Measurements from ENCODE around the gene PRDM16. TPM values are rescaled to one million over a fixed set of nuclear protein-coding genes. Genes with fewer than 3 reads are reported as not detected.

The PRDM16 gene
- total and polyA plus RNA-seq, 2 of the 8 experiments (the other 6 are each of a cell fraction or from before 2014, with no cell fraction given): 0.39 to 0.43 TPM

- TF ChIP-seq CTCF (IDR thresholded peaks at IDR 0.05; ENCODE audit: control extremely low read depth in 1 of 3, insufficient read depth in 1 of 3, low read depth in 1 of 3, low read length in 3 of 3) (peak in 2 of 3 experiments; percentile 49 to 57; a peak in 3 of 4 replicates), NRF1 (IDR thresholded peaks at IDR 0.05; ENCODE audit: low read depth, low read length) (no peak), TBP (IDR thresholded peaks at IDR 0.05; ENCODE audit: low read depth, low read length) (peak; percentile 24; the same call in 1 of the 2 replicates), JUND (IDR thresholded peaks at IDR 0.05; ENCODE audit: low read length) (no peak), TCF12 (IDR thresholded peaks at IDR 0.05; ENCODE audit: low read depth, low read length) (0 out of 2 replicates have a peak, but pooled peaks have one; percentile 17), TEAD4 (IDR thresholded peaks at IDR 0.05; ENCODE audit: low read depth, low read length) (no peak), EP300 (IDR thresholded peaks at IDR 0.05; ENCODE audit: borderline replicate concordance in 1 of 2, low read depth in 2 of 2, low read length in 2 of 2) (peak in 1 of 2 experiments; percentile 7; a peak in 1 of 3 replicates), GTF2F1 (IDR thresholded peaks at IDR 0.05; ENCODE audit: borderline replicate concordance, low read depth, low read length) (no peak), PHF8 (conservative IDR thresholded peaks at IDR 0.05; ENCODE audit: low read depth, low read length) (peak; percentile 62; the same call in 1 of the 2 replicates), CBX8 (IDR thresholded peaks at IDR 0.05; ENCODE audit: borderline replicate concordance, low read depth, low read length) (no peak), SP4 (IDR thresholded peaks at IDR 0.05; ENCODE audit: low read length) (no peak), SP2 (IDR thresholded peaks at IDR 0.05; ENCODE audit: low read length) (no peak), JUN (IDR thresholded peaks at IDR 0.05; ENCODE audit: low read depth, low read length) (no peak), KDM1A (IDR thresholded peaks at IDR 0.05; ENCODE audit: borderline replicate concordance, low read length) (peak; percentile 29; the same call in 1 of the 2 replicates), HDAC2 (IDR thresholded peaks at IDR 0.05; ENCODE audit: borderline replicate concordance in 1 of 2, low read depth in 2 of 2, low read length in 2 of 2) (0 out of 4 replicates have a peak, but pooled peaks of 1 of the 2 experiments have one; percentile 57), HDAC6 (IDR thresholded peaks at IDR 0.05; ENCODE audit: low read depth, low read length) (no peak), USF2 (IDR thresholded peaks at IDR 0.05; ENCODE audit: low read length) (peak; percentile 81), POLR2A (IDR thresholded peaks at IDR 0.05; ENCODE audit: control extremely low read depth in 1 of 2, low read depth in 2 of 2, low read length in 2 of 2) (peak in 1 of 2 experiments; percentile 64; a peak in 2 of 3 replicates), SP1 (IDR thresholded peaks at IDR 0.05; ENCODE audit: low read depth, low read length) (no peak)
These were observed 385.1 kb downstream of the PRDM16 start, which contains the start of gene ARHGEF16 (continued) for GRCh38 chr1:3453891-3454810.

Data from H1 (cell line).